Measurements from ENCODE around the gene AKR1B1.

AKR1B1 gene

DNA sequence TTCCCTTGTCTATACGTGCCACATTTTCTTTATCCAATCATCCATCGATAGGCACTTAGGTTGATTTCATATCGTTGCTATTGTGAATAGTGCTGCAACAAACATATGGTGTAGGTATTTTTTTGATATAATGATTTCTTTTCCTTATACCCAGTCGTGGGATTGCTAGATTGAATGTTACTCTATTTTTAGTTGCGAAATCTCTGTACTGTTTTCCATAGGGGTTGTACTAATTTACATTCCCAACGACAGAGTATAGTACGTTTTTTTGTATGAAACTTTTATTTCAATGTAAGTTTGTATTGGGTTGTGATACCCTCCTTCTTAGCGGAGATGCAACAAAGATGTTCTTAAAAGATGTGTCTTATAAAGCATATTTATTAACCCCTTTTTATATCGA lies 30.0 kb downstream of the AKR1B1 start:
- Histone ChIP-seq H3K27me3 (ENCODE audit: insufficient read depth, low read length, poor library complexity, severe bottlenecking) (no peaks in the 10 kb centered on the region), H3K4me3 (ENCODE audit: low read length, poor library complexity, severe bottlenecking) (no peak overlapping the region), H3F3A (ENCODE audit: low read depth) (no peaks in the 10 kb centered on the region), H4K20me1 (ENCODE audit: insufficient read depth, low read length, poor library complexity, severe bottlenecking) (no peaks in the 10 kb centered on the region), H3K4me1 (ENCODE audit: insufficient read depth, low read length, poor library complexity, severe bottlenecking) (peaks cover 3% of the 10 kb centered on the region), H3K79me2 (ENCODE audit: insufficient read depth, low read length) (no peaks in the 10 kb centered on the region), H2AFZ (ENCODE audit: low read length) (no peak overlapping the region), H3K4me2 (ENCODE audit: low read depth, low read length, poor library complexity, severe bottlenecking) (no peak overlapping the region), H3K9ac (ENCODE audit: low read depth, low read length, poor library complexity, severe bottlenecking) (no peak overlapping the region), H3K36me3 (ENCODE audit: insufficient read depth, low read length) (no peaks in the 10 kb centered on the region), H3K9me2 (replicated peaks; ENCODE audit: low read depth, low read length) (no peaks in the 10 kb centered on the region), H3K9me3 (ENCODE audit: insufficient read depth, low read depth, low read length) (no peaks in the 10 kb centered on the region)
- TF ChIP-seq, protein P1, sequence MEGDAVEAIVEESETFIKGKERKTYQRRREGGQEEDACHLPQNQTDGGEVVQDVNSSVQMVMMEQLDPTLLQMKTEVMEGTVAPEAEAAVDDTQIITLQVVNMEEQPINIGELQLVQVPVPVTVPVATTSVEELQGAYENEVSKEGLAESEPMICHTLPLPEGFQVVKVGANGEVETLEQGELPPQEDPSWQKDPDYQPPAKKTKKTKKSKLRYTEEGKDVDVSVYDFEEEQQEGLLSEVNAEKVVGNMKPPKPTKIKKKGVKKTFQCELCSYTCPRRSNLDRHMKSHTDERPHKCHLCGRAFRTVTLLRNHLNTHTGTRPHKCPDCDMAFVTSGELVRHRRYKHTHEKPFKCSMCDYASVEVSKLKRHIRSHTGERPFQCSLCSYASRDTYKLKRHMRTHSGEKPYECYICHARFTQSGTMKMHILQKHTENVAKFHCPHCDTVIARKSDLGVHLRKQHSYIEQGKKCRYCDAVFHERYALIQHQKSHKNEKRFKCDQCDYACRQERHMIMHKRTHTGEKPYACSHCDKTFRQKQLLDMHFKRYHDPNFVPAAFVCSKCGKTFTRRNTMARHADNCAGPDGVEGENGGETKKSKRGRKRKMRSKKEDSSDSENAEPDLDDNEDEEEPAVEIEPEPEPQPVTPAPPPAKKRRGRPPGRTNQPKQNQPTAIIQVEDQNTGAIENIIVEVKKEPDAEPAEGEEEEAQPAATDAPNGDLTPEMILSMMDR (conservative IDR thresholded peaks at IDR 0.05; ENCODE audit: low read length) = no peak
- no peak for TF ChIP-seq EZH2phosphoT487 (IDR thresholded peaks at IDR 0.05; ENCODE audit: borderline replicate concordance)

DNA sequence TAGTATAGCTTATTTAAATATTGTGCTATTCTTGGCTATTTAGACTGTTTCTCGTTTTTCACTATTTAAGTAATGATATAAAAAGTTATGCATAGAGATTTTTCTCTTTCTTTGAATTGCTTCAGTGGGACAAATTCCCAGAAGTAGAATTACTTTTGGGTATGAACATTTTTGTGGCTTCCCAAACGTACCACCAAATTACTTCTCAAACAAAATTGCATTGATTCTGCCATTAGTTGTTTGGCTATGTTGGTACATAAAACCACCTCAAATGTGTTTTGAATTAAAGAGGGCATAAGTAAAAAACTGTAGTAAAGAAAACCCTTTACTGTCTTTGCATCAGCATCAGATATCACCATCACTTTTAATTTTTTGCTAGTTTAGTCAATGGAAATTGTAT lies 31.0 kb downstream of the AKR1B1 start:
- H2AFZ ChIP-seq (ENCODE audit: low read length) = no peak overlapping the region
- no peaks in the 10 kb centered on the region for H3K27me3 ChIP-seq (ENCODE audit: insufficient read depth, low read length, poor library complexity, severe bottlenecking)
- TF ChIP-seq, protein P1 (conservative IDR thresholded peaks at IDR 0.05; ENCODE audit: low read length) = no peak
- no peak for TF ChIP-seq EZH2phosphoT487 (IDR thresholded peaks at IDR 0.05; ENCODE audit: borderline replicate concordance)
- H3K4me3 ChIP-seq (ENCODE audit: low read length, poor library complexity, severe bottlenecking) = no peak overlapping the region
- H4K20me1 ChIP-seq (ENCODE audit: insufficient read depth, low read length, poor library complexity, severe bottlenecking) = no peaks in the 10 kb centered on the region
- no peaks in the 10 kb centered on the region for H3K79me2 ChIP-seq (ENCODE audit: insufficient read depth, low read length)
- no peaks in the 10 kb centered on the region for H3K9me3 ChIP-seq (ENCODE audit: insufficient read depth, low read depth, low read length)
- no peaks in the 10 kb centered on the region for H3K9me2 ChIP-seq (replicated peaks; ENCODE audit: low read depth, low read length)
- H3K36me3 ChIP-seq (ENCODE audit: insufficient read depth, low read length) = no peaks in the 10 kb centered on the region
- H3K4me1 ChIP-seq (ENCODE audit: insufficient read depth, low read length, poor library complexity, severe bottlenecking) = peaks cover 1% of the 10 kb centered on the region
- no peak overlapping the region for H3K9ac ChIP-seq (ENCODE audit: low read depth, low read length, poor library complexity, severe bottlenecking)
- no peak overlapping the region for H3K4me2 ChIP-seq (ENCODE audit: low read depth, low read length, poor library complexity, severe bottlenecking)
- no peaks in the 10 kb centered on the region for H3F3A ChIP-seq (ENCODE audit: low read depth)

DNA sequence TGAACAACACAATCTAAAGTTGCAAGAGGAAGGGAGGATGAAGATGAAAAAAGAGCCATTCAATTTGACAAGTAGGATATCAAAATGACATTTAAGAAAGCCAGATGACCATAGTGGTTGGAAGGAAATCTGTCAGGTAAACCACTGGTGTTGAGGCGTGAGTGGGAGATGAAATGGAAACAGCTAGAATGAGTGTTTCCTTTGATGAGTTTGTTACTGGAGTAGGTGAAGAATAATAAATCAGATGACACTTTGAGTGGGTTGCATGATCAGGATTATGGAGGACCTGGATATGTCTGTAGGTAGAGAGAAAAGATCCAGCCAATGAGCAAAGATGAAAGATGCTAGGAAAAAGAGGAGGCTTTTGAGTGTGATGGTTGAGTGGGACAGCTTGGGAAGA lies 33.1 kb downstream of the AKR1B1 start:
- no peak for TF ChIP-seq EZH2phosphoT487 (IDR thresholded peaks at IDR 0.05; ENCODE audit: borderline replicate concordance)
- TF ChIP-seq, protein P1 (conservative IDR thresholded peaks at IDR 0.05; ENCODE audit: low read length) = no peak
- Histone ChIP-seq H3K4me1 (ENCODE audit: insufficient read depth, low read length, poor library complexity, severe bottlenecking) (no peaks in the 10 kb centered on the region), H2AFZ (ENCODE audit: low read length) (no peak overlapping the region), H3K4me3 (ENCODE audit: low read length, poor library complexity, severe bottlenecking) (no peak overlapping the region), H3K9me3 (ENCODE audit: insufficient read depth, low read depth, low read length) (no peaks in the 10 kb centered on the region), H3K79me2 (ENCODE audit: insufficient read depth, low read length) (no peaks in the 10 kb centered on the region), H3K27me3 (ENCODE audit: insufficient read depth, low read length, poor library complexity, severe bottlenecking) (no peaks in the 10 kb centered on the region), H3K9me2 (replicated peaks; ENCODE audit: low read depth, low read length) (no peaks in the 10 kb centered on the region), H3K4me2 (ENCODE audit: low read depth, low read length, poor library complexity, severe bottlenecking) (no peak overlapping the region), H3K9ac (ENCODE audit: low read depth, low read length, poor library complexity, severe bottlenecking) (no peak overlapping the region), H3F3A (ENCODE audit: low read depth) (no peaks in the 10 kb centered on the region), H4K20me1 (ENCODE audit: insufficient read depth, low read length, poor library complexity, severe bottlenecking) (no peaks in the 10 kb centered on the region), H3K36me3 (ENCODE audit: insufficient read depth, low read length) (no peaks in the 10 kb centered on the region)

Measured in Loucy (cell line).